OCI-LY3 (cell line): ENCODE data around the gene PIGL.
A peak's percentile ranks its signal among the peaks of the same experiment; 100 is the strongest.

Experiments
- H2AFZ ChIP-seq: fragments of 200-600, 300-600 bp; shearing (Covaris generic); 2 replicates; pipeline ENCODE4 v1.6.0; 2014; ENCODE audit warnings: antibody characterized with exemption, low read depth, low read length
- H3K27ac ChIP-seq: fragments of 200-600, 300-600 bp; sonication (generic); 2 replicates; pipeline ENCODE4 v1.5.1; 2014; ENCODE audit warnings: mild to moderate bottlenecking, low read length, moderate library complexity, mixed read lengths
- H3K27me3 ChIP-seq: fragments of 200-600, 300-600 bp; sonication (generic); 2 replicates; pipeline ENCODE4 v1.6.1; 2014; ENCODE audit warnings: low read depth, low read length, mixed read lengths
- H3K36me3 ChIP-seq: fragments of 200-600, 300-600 bp; sonication (generic); replicated peaks from 2 replicates; pipeline ENCODE3; 2014; ENCODE audit warnings: low read depth, low read length, mixed read lengths
- H3K4me1 ChIP-seq: fragments of 300-600, 200-600 bp; sonication (generic); 2 replicates; pipeline ENCODE4 v1.6.1; 2014; ENCODE audit warnings: low read length, mixed read lengths
- H3K4me2 ChIP-seq: fragments of 200-600, 300-600 bp; sonication (generic); 2 replicates; pipeline ENCODE4 v1.6.1; 2014; ENCODE audit warnings: low read length, mixed read lengths
- H3K4me3 ChIP-seq: fragments of 300-600, 200-600 bp; sonication (generic); 2 replicates; pipeline ENCODE4 v1.5.1; 2014; ENCODE audit warnings: antibody characterized with exemption, mild to moderate bottlenecking, low read length, moderate library complexity
- H3K79me2 ChIP-seq: fragments of 300-600, 200-600 bp; shearing (Covaris generic); 2 replicates; pipeline ENCODE4 v1.6.1; 2014; ENCODE audit warnings: mild to moderate bottlenecking, low read length, mixed read lengths
- H3K9ac ChIP-seq: fragments of 300-600, 200-600 bp; shearing (Covaris generic); 2 replicates; pipeline ENCODE4 v1.6.0; 2014; ENCODE audit warnings: mild to moderate bottlenecking, low read length, moderate library complexity
- H3K9me3 ChIP-seq: fragments of 200-600, 300-600 bp; shearing (Covaris generic); 2 replicates; pipeline ENCODE4 v1.6.1; 2014; ENCODE audit warnings: low read length, mixed read lengths; ENCODE audit not compliant: insufficient read depth
- H4K20me1 ChIP-seq: fragments of 200-600, 300-600 bp; sonication (generic); 2 replicates; pipeline ENCODE4 v1.6.1; 2016; ENCODE audit warnings: low read length, mixed read lengths; ENCODE audit not compliant: insufficient read depth
- CTCF ChIP-seq: fragments of 200-600, 300-600 bp; sonication (generic); IDR thresholded peaks from 2 replicates; pipeline ENCODE4 v1.5.1; 2014; ENCODE audit warnings: antibody characterized with exemption, low read length, low read depth
- EZH2phosphoT487 ChIP-seq: fragments of 200-600 bp; shearing (Covaris generic); IDR thresholded peaks from 2 replicates; pipeline ENCODE4 v1.6.1; 2018; ENCODE audit warnings: antibody characterized with exemption, mixed run types, low read depth

Gene PIGL

GRCh38 chr17:16352667-16353316 is 135.8 kb downstream of the PIGL start:
- peak overlapping the region; percentile 76 for H3K9ac ChIP-seq
- H3K27ac ChIP-seq, result peak overlapping the region; percentile 28; the same call in 1 of the 2 replicates
- peak overlapping the region; percentile 82 for H3K4me2 ChIP-seq
- H3K4me3 ChIP-seq, result peak overlapping the region; percentile 93
- H3K27me3 ChIP-seq, result no peaks in the 10 kb centered on the region
- peak overlapping the region; percentile 34 for H2AFZ ChIP-seq
- H4K20me1 ChIP-seq, result peaks cover 7% of the 10 kb centered on the region; the same call in 1 of the 2 replicates
- no peaks in the 10 kb centered on the region for H3K9me3 ChIP-seq
- H3K4me1 ChIP-seq, result peaks cover 9% of the 10 kb centered on the region
- peaks cover 28% of the 10 kb centered on the region for H3K79me2 ChIP-seq
- H3K36me3 ChIP-seq, result peaks cover 4% of the 10 kb centered on the region
- no peak for TF ChIP-seq EZH2phosphoT487

- Histone ChIP-seq H3K4me2 (peak within 1 kb of the TSS; percentile 97), H3K27me3 (no peaks in the 10 kb centered on the region), H3K27ac (peak within 1 kb of the TSS; percentile 28; the same call in 1 of the 2 replicates), H3K4me1 (peaks cover 9% of the 10 kb centered on the region), H3K9ac (peak within 1 kb of the TSS; percentile 76), H4K20me1 (peaks cover 7% of the 10 kb centered on the region; the same call in 1 of the 2 replicates), H3K79me2 (peaks cover 28% of the 10 kb centered on the region), H2AFZ (peak within 1 kb of the TSS; percentile 97), H3K9me3 (no peaks in the 10 kb centered on the region), H3K4me3 (peak within 1 kb of the TSS; percentile 93), H3K36me3 (peaks cover 4% of the 10 kb centered on the region)
- TF ChIP-seq CTCF (no peak), EZH2phosphoT487 (no peak)
These were observed 136.5 kb downstream of the PIGL start, which contains the start of gene CENPV for GRCh38 chr17:16353317-16354174. TSS of gene CENPV (minus strand) at chr17:16353469. CDS start at chr17:16353436, 33 bp downstream.

- no peak overlapping the region for H3K4me2 ChIP-seq
- no peaks in the 10 kb centered on the region for H3K27me3 ChIP-seq
- no peaks in the 10 kb centered on the region for H3K9me3 ChIP-seq
- H3K4me1 ChIP-seq, result peaks cover 9% of the 10 kb centered on the region
- H3K4me3 ChIP-seq, result no peak overlapping the region
- H4K20me1 ChIP-seq, result peaks cover 7% of the 10 kb centered on the region; the same call in 1 of the 2 replicates
- no peaks in the 10 kb centered on the region for H3K36me3 ChIP-seq
- H3K9ac ChIP-seq, result no peak overlapping the region
- H2AFZ ChIP-seq, result no peak overlapping the region
- no peak overlapping the region for H3K27ac ChIP-seq
- TF ChIP-seq EZH2phosphoT487, result no peak
- no peak for TF ChIP-seq CTCF
- peaks cover 28% of the 10 kb centered on the region for H3K79me2 ChIP-seq
These were observed 137.6 kb downstream of the PIGL start for GRCh38 chr17:16354585-16354984.

- Histone ChIP-seq H3K4me1 (no peaks in the 10 kb centered on the region; the same call in 1 of the 2 replicates), H3K36me3 (no peaks in the 10 kb centered on the region), H3K27ac (no peak overlapping the region), H3K4me2 (no peak overlapping the region), H3K9me3 (no peaks in the 10 kb centered on the region), H3K4me3 (no peak overlapping the region), H4K20me1 (no peaks in the 10 kb centered on the region), H2AFZ (no peak overlapping the region), H3K9ac (no peak overlapping the region), H3K79me2 (no peaks in the 10 kb centered on the region), H3K27me3 (no peaks in the 10 kb centered on the region)
- TF ChIP-seq CTCF (no peak), EZH2phosphoT487 (no peak)
These were observed 141.4 kb downstream of the PIGL start for GRCh38 chr17:16358394-16358793.
